Urinary bladder (tissue), 4 donors: ENCODE results near the gene UFM1. TPM values are rescaled to one million over a fixed set of nuclear protein-coding genes. Genes with fewer than 3 reads are reported as not detected.

Experiments
- DNase-seq: peaks from one replicate; pipeline ENCODE4 v3.0.0-alpha.2; 2015; ENCODE audit errors: extremely low spot score
- H3K27ac ChIP-seq: one replicate; pipeline ENCODE4 v1.5.1; 2013; ENCODE audit warnings: low read depth, mild to moderate bottlenecking, moderate library complexity
- H3K36me3 ChIP-seq: one replicate; pipeline ENCODE4 v1.6.1; 2013; ENCODE audit warnings: mild to moderate bottlenecking, moderate library complexity; ENCODE audit not compliant: insufficient read depth
- H3K4me1 ChIP-seq: one replicate; pipeline ENCODE4 v1.6.1; 2013; ENCODE audit warnings: mild to moderate bottlenecking, moderate library complexity; ENCODE audit not compliant: insufficient read depth
- H3K4me3 ChIP-seq: one replicate; pipeline ENCODE4 v1.5.1; 2013; ENCODE audit warnings: low read depth, low read length
- WGBS: extraction: QIAGEN DNeasy Blood & Tissue Kit; methylation state at CpG from one replicate; pipeline ENCODE4 v1.1.7; 2013; 5-methylcytosine and 5-hydroxymethylcytosine counted together
- polyA plus RNA-seq: library from polyadenylated mRNA; stranded (reverse); fragments of 200-250 nt; gene quantifications from one replicate; pipeline ENCODE4 v1.2.3, GENCODE V29; 2013
- total RNA-seq: library from RNA; depleted of rRNA; stranded (reverse); fragments of >200 nt; gene quantifications from one replicate; pipeline ENCODE4 v1.2.3, GENCODE V29; 2014
- donor health status: healthy with polysubstance abuse.
- donor health status: healthy.

Gene UFM1
- total and polyA plus RNA-seq, 2 donors, result 32.9 to 164 TPM

GRCh38 chr13:38376546-38376945, 26.9 kb downstream of the UFM1 start:
- H3K27ac ChIP-seq, result no peak overlapping the region
- no peaks in the 10 kb centered on the region for H3K36me3 ChIP-seq
- no peaks in the 10 kb centered on the region for H3K4me1 ChIP-seq
- no peak overlapping the region for H3K4me3 ChIP-seq
- WGBS, result 26% methylated on average over 1 of the region's 1 CpG
- no peak for DNase-seq

GRCh38 chr13:38381890-38382289, 32.2 kb downstream of the UFM1 start:
- no peak overlapping the region for H3K4me3 ChIP-seq
- no peak overlapping the region for H3K27ac ChIP-seq
- no peak for DNase-seq
- H3K36me3 ChIP-seq, result no peaks in the 10 kb centered on the region
- H3K4me1 ChIP-seq, result no peaks in the 10 kb centered on the region
- 48% methylated on average over 4 of the region's 4 CpGs for WGBS

GRCh38 chr13:38382946-38383345, 33.3 kb downstream of the UFM1 start:
- no peaks in the 10 kb centered on the region for H3K4me1 ChIP-seq
- no peak overlapping the region for H3K27ac ChIP-seq
- WGBS, result 82% methylated on average over 2 of the region's 2 CpGs

GRCh38 chr13:38384171-38384570, 34.5 kb downstream of the UFM1 start:
- Histone ChIP-seq H3K4me1 (no peaks in the 10 kb centered on the region), H3K27ac (no peak overlapping the region), H3K36me3 (no peaks in the 10 kb centered on the region), H3K4me3 (no peak overlapping the region)
- DNase-seq, result no peak
- WGBS, result 57% methylated on average over 3 of the region's 3 CpGs

More at GRCh38 chr13:38382946-38383345, 33.3 kb downstream of the UFM1 start:
- H3K36me3 ChIP-seq, result no peaks in the 10 kb centered on the region
- no peak for DNase-seq
- no peak overlapping the region for H3K4me3 ChIP-seq

- WGBS, result 49% methylated on average over 9 of the region's 9 CpGs
- H3K4me1 ChIP-seq, result no peaks in the 10 kb centered on the region
- H3K4me3 ChIP-seq, result no peak overlapping the region
- H3K36me3 ChIP-seq, result no peaks in the 10 kb centered on the region
- no peak for DNase-seq
- no peak overlapping the region for H3K27ac ChIP-seq
Observed at GRCh38 chr13:38385153-38385891, 35.7 kb downstream of the UFM1 start.

- Histone ChIP-seq H3K4me1 (no peaks in the 10 kb centered on the region), H3K4me3 (no peak overlapping the region), H3K27ac (no peak overlapping the region), H3K36me3 (no peaks in the 10 kb centered on the region)
- no peak for DNase-seq
- 85% methylated on average over 1 of the region's 1 CpG for WGBS
Observed at GRCh38 chr13:38386421-38386820, 36.8 kb downstream of the UFM1 start.

DNA sequence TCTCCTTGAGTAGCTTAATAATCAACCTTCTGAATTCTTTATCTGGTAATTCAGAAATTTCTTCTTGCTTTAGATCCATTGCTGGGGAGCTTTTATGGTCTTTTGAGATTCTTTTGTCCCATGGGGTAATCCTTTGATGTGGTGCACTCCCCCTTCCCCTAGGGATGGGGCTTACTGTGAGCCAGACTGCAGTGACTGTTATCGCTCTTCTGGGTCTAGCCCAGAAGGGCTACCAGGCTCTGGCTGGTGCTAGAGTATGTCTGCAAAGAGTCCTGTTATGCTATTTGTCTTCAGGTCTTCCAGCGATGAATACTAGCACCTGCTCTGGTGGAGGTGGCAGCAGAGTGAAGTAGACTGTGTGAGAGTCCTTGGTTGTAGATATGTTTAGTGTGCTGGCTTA, 41.7 kb downstream of the UFM1 start:
- no peaks in the 10 kb centered on the region for H3K4me1 ChIP-seq
- no peak overlapping the region for H3K4me3 ChIP-seq
- no peak overlapping the region for H3K27ac ChIP-seq
- H3K36me3 ChIP-seq, result no peaks in the 10 kb centered on the region
- WGBS, result 94% methylated on average over 2 of the region's 2 CpGs
- DNase-seq, result no peak

DNA sequence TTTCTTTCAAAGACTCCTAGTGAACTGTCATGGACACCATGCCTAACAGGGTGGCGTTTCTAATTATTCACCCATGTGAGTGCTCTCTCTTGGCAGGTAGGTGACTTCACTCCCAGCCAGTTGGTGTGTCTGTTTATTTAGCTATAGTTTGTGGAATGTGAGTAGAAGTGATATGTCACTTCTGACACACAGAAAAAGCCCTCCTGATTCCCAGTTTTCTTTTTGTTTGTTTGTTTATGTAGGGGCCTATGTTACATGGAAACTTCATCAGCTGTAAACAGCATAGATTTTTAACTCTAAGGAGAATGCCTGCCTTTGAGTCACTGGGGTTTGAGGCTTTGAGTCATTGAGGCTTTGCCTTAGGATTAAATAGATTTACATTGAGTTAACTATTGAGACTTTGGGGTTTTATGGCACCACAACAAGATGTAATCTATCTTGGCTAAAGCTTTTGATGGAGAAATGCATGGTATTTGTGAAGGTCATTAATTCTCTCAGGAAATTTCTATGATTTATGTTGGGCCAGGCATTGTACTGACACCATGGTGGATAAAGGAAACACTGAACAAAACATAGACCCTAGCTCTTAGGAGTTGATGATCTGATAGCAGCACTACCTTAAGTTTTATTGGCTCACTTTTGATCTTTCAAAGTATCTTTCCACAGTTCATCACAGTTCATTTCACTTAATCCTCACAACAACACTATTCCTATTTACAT, 45.3 kb downstream of the UFM1 start:
- H3K4me3 ChIP-seq, result no peak overlapping the region
- H3K27ac ChIP-seq, result no peak overlapping the region
- no peaks in the 10 kb centered on the region for H3K4me1 ChIP-seq
- 28% methylated on average over 1 of the region's 1 CpG for WGBS
- H3K36me3 ChIP-seq, result no peaks in the 10 kb centered on the region
- no peak for DNase-seq

GRCh38 chr13:38395497-38395788, 45.8 kb downstream of the UFM1 start:
- WGBS, result 53% methylated on average over 3 of the region's 3 CpGs
- no peak for DNase-seq
- no peak overlapping the region for H3K27ac ChIP-seq
- H3K36me3 ChIP-seq, result no peaks in the 10 kb centered on the region
- no peaks in the 10 kb centered on the region for H3K4me1 ChIP-seq
- no peak overlapping the region for H3K4me3 ChIP-seq

GRCh38 chr13:38398711-38399493, 49.3 kb downstream of the UFM1 start:
- H3K36me3 ChIP-seq, result no peaks in the 10 kb centered on the region
- H3K4me3 ChIP-seq, result no peak overlapping the region
- 39% methylated on average over 5 of the region's 5 CpGs for WGBS
- H3K4me1 ChIP-seq, result no peaks in the 10 kb centered on the region
- no peak for DNase-seq
- H3K27ac ChIP-seq, result no peak overlapping the region

- Histone ChIP-seq H3K27ac (no peak overlapping the region), H3K36me3 (no peaks in the 10 kb centered on the region), H3K4me3 (no peak overlapping the region), H3K4me1 (no peaks in the 10 kb centered on the region)
- no peak for DNase-seq
- WGBS, result 24% methylated on average over 2 of the region's 2 CpGs
Observed at GRCh38 chr13:38399535-38399934, 49.9 kb downstream of the UFM1 start.

GRCh38 chr13:38401276-38401675, 51.6 kb downstream of the UFM1 start:
- Histone ChIP-seq H3K4me3 (no peak overlapping the region), H3K27ac (no peak overlapping the region), H3K4me1 (no peaks in the 10 kb centered on the region), H3K36me3 (no peaks in the 10 kb centered on the region)
- no peak for DNase-seq

GRCh38 chr13:38405216-38405615, 55.6 kb downstream of the UFM1 start:
- Histone ChIP-seq H3K36me3 (no peaks in the 10 kb centered on the region), H3K4me1 (no peaks in the 10 kb centered on the region), H3K27ac (no peak overlapping the region), H3K4me3 (no peak overlapping the region)
- DNase-seq, result no peak
- WGBS, result 32% methylated on average over 1 of the region's 1 CpG

- no peak for DNase-seq
- 92% methylated on average over 2 of the region's 2 CpGs for WGBS
- Histone ChIP-seq H3K27ac (no peak overlapping the region), H3K4me3 (no peak overlapping the region), H3K36me3 (no peaks in the 10 kb centered on the region), H3K4me1 (no peaks in the 10 kb centered on the region)
Observed at GRCh38 chr13:38409771-38410170, 60.1 kb downstream of the UFM1 start.
